Neuronal stem cell (in vitro differentiated cells): ENCODE data around the gene DRD3.

Experiments used
- DNase-seq: peaks from one replicate; pipeline ENCODE4 v3.0.0-alpha.2; 2013; ENCODE audit warnings: low spot score
- H2AFZ ChIP-seq: one replicate; pipeline ENCODE4 v1.6.1; 2013; ENCODE audit warnings: mild to moderate bottlenecking, low read length, inconsistent platforms
- H2AK5ac ChIP-seq: 2 replicates; pipeline ENCODE4 v1.6.1; 2013; ENCODE audit warnings: low read depth, mild to moderate bottlenecking, inconsistent platforms, low read length, moderate library complexity, mixed read lengths
- H2BK120ac ChIP-seq: 2 replicates; pipeline ENCODE4 v1.6.1; 2013; ENCODE audit warnings: low read depth, mild to moderate bottlenecking, inconsistent platforms, low read length, moderate library complexity, mixed read lengths
- H2BK12ac ChIP-seq: one replicate; pipeline ENCODE4 v1.6.1; 2013; ENCODE audit warnings: low read length, inconsistent platforms
- H2BK15ac ChIP-seq: 2 replicates; pipeline ENCODE4 v1.6.1; 2013; ENCODE audit warnings: mild to moderate bottlenecking, low read length, inconsistent platforms, mixed read lengths
- H2BK5ac ChIP-seq: one replicate; pipeline ENCODE4 v1.6.1; 2013; ENCODE audit warnings: inconsistent platforms, mild to moderate bottlenecking, low read length, moderate library complexity
- H3K14ac ChIP-seq: one replicate; pipeline ENCODE4 v1.6.1; 2013; ENCODE audit warnings: low read length, inconsistent platforms
- H3K18ac ChIP-seq: 2 replicates; pipeline ENCODE4 v1.6.1; 2013; ENCODE audit warnings: low read length, inconsistent platforms
- H3K23ac ChIP-seq: 2 replicates; pipeline ENCODE4 v1.6.1; 2013; ENCODE audit warnings: low read depth, mild to moderate bottlenecking, mixed read lengths, low read length, inconsistent platforms; ENCODE audit not compliant: poor library complexity
- H3K27ac ChIP-seq: replicated peaks from 3 replicates; pipeline ENCODE4 v1.5.1; 2013; ENCODE audit warnings: low read length, inconsistent platforms
- H3K27me3 ChIP-seq, 3 experiments: 2 replicates each; pipeline ENCODE4 v1.6.1; 2013; ENCODE audit warnings: low read length in 3 of 3, mild to moderate bottlenecking in 2 of 3, inconsistent platforms in 1 of 3, low read depth in 1 of 3, mixed read lengths in 1 of 3, moderate library complexity in 1 of 3; ENCODE audit not compliant: control insufficient read depth in 3 of 3, insufficient read depth in 3 of 3
- H3K36me3 ChIP-seq, 2 donors: replicated peaks in 1 of 2; 2 replicates each; pipeline ENCODE4 v1.6.1; 2013; ENCODE audit warnings: low read length in 2 of 2; ENCODE audit not compliant: control insufficient read depth in 2 of 2, insufficient read depth in 2 of 2
- H3K4ac ChIP-seq: 2 replicates; pipeline ENCODE4 v1.6.1; 2013; ENCODE audit warnings: inconsistent platforms, mild to moderate bottlenecking, low read length, moderate library complexity
- H3K4me1 ChIP-seq, 2 donors: 1 replicate in 1 of 2; 2 replicates in 1 of 2; pipeline ENCODE4 v1.6.1; 2013; ENCODE audit warnings: low read length in 2 of 2, low read depth in 1 of 2; ENCODE audit not compliant: control insufficient read depth in 2 of 2, insufficient read depth in 1 of 2
- H3K4me2 ChIP-seq: one replicate; pipeline ENCODE4 v1.6.1; 2013; ENCODE audit warnings: mild to moderate bottlenecking, low read length, inconsistent platforms; ENCODE audit not compliant: insufficient read depth, poor library complexity, severe bottlenecking
- H3K4me3 ChIP-seq, 2 donors: 2 replicates each; pipeline ENCODE4 v1.5.1; 2013; ENCODE audit warnings: low read length in 2 of 2, mild to moderate bottlenecking in 2 of 2, inconsistent platforms in 1 of 2, moderate library complexity in 1 of 2
- H3K79me1 ChIP-seq: one replicate; pipeline ENCODE4 v1.6.1; 2013; ENCODE audit warnings: low read depth, mild to moderate bottlenecking, inconsistent platforms, low read length, moderate library complexity
- H3K9ac ChIP-seq: one replicate; pipeline ENCODE4 v1.6.1; 2013; ENCODE audit warnings: mild to moderate bottlenecking, low read depth, low read length, inconsistent platforms; ENCODE audit not compliant: poor library complexity
- H3K9me3 ChIP-seq, 2 donors: replicated peaks in 1 of 2; 2 replicates each; pipeline versions ENCODE3 to v1.6.1; 2013; ENCODE audit warnings: low read length in 2 of 2, mild to moderate bottlenecking in 2 of 2, inconsistent platforms in 1 of 2, low read depth in 1 of 2, mixed read lengths in 1 of 2, moderate library complexity in 1 of 2; ENCODE audit not compliant: control insufficient read depth in 2 of 2, insufficient read depth in 1 of 2
- H4K8ac ChIP-seq: one replicate; pipeline ENCODE4 v1.6.1; 2013; ENCODE audit warnings: low read depth, mild to moderate bottlenecking, inconsistent platforms, low read length, moderate library complexity
- H4K91ac ChIP-seq: one replicate; pipeline ENCODE4 v1.6.1; 2013; ENCODE audit warnings: low read length, low read depth, mild to moderate bottlenecking, inconsistent platforms; ENCODE audit not compliant: poor library complexity
- WGBS, 2 donors: extraction: QIAGEN DNeasy Blood & Tissue Kit; methylation state at CpG; one replicate each; pipeline ENCODE4 v1.1.7; 2013; ENCODE audit warnings: missing lambda C conversion rate in 2 of 2, mixed read lengths in 1 of 2; ENCODE audit not compliant: insufficient read length in 2 of 2, insufficient replicate concordance in 1 of 2; ENCODE audit errors: extremely low coverage in 2 of 2; 5-methylcytosine and 5-hydroxymethylcytosine counted together

DRD3 gene

GRCh38 chr3:114186501-114186900 is 7.6 kb upstream of the DRD3 start:
- Histone ChIP-seq H2BK12ac (no peak overlapping the region), H3K23ac (no peak overlapping the region), H4K91ac (no peak overlapping the region), H3K4me1 (peaks cover 0 to 3% of the 10 kb centered on the region in 2 donors), H2BK120ac (no peak overlapping the region), H3K79me1 (no peaks in the 10 kb centered on the region), H3K27me3 (peaks cover 0 to 3% (median 0%) of the 10 kb centered on the region in 3 experiments), H3K4ac (no peak overlapping the region), H4K8ac (no peak overlapping the region), H3K27ac (no peak overlapping the region), H2AFZ (no peak overlapping the region), H2BK15ac (no peak overlapping the region), H3K9ac (no peak overlapping the region), H3K4me2 (no peak overlapping the region), H3K4me3 (no peak overlapping the region), H3K14ac (no peak overlapping the region), H2AK5ac (no peak overlapping the region), H2BK5ac (no peak overlapping the region), H3K36me3 (no peaks in the 10 kb centered on the region), H3K9me3 (peaks cover 0 to 3% of the 10 kb centered on the region in 2 donors), H3K18ac (no peak overlapping the region)
- no peak for DNase-seq

GRCh38 chr3:114179575-114179974 is 723 bp upstream of the DRD3 start:
- no peak overlapping the region for H3K4me2 ChIP-seq
- no peaks in the 10 kb centered on the region for H3K79me1 ChIP-seq
- no peak overlapping the region for H3K18ac ChIP-seq
- H3K9ac ChIP-seq = no peak overlapping the region
- H2BK12ac ChIP-seq = no peak overlapping the region
- no peaks in the 10 kb centered on the region for H3K4me1 ChIP-seq
- no peaks in the 10 kb centered on the region for H3K36me3 ChIP-seq
- H3K27ac ChIP-seq = no peak overlapping the region
- H3K27me3 ChIP-seq = no peaks in the 10 kb centered on the region
- H2BK5ac ChIP-seq = no peak overlapping the region
- no peak overlapping the region for H4K8ac ChIP-seq
- H2AK5ac ChIP-seq = no peak overlapping the region
- H2AFZ ChIP-seq = no peak overlapping the region
- no peak overlapping the region for H3K23ac ChIP-seq
- H3K14ac ChIP-seq = no peak overlapping the region
- no peak overlapping the region for H2BK15ac ChIP-seq
- H3K4ac ChIP-seq = no peak overlapping the region
- H3K4me3 ChIP-seq = no peak overlapping the region
- H2BK120ac ChIP-seq = no peak overlapping the region
- H3K9me3 ChIP-seq = peaks cover 0 to 2% of the 10 kb centered on the region in 2 donors
- no peak for DNase-seq
- WGBS, 2 donors = no CpG with 5 or more reads among the region's 2 CpGs
- H4K91ac ChIP-seq = no peak overlapping the region

GRCh38 chr3:114176890-114177289 is 2.0 kb downstream of the DRD3 start:
- no peak overlapping the region for H4K8ac ChIP-seq
- no peak overlapping the region for H3K4me2 ChIP-seq
- H4K91ac ChIP-seq = no peak overlapping the region
- no peak overlapping the region for H2BK5ac ChIP-seq
- H2BK12ac ChIP-seq = no peak overlapping the region
- no peaks in the 10 kb centered on the region for H3K4me1 ChIP-seq
- H2AK5ac ChIP-seq = no peak overlapping the region
- H3K9me3 ChIP-seq = no peaks in the 10 kb centered on the region
- H3K14ac ChIP-seq = no peak overlapping the region
- H2BK15ac ChIP-seq = no peak overlapping the region
- no peaks in the 10 kb centered on the region for H3K36me3 ChIP-seq
- H3K27me3 ChIP-seq = no peaks in the 10 kb centered on the region
- no peak overlapping the region for H3K4me3 ChIP-seq
- H3K27ac ChIP-seq = no peak overlapping the region
- DNase-seq = no peak
- H2BK120ac ChIP-seq = no peak overlapping the region
- H3K18ac ChIP-seq = no peak overlapping the region
- H3K4ac ChIP-seq = no peak overlapping the region
- no peak overlapping the region for H2AFZ ChIP-seq
- no peak overlapping the region for H3K9ac ChIP-seq
- no peak overlapping the region for H3K23ac ChIP-seq
- H3K79me1 ChIP-seq = no peaks in the 10 kb centered on the region

- Histone ChIP-seq H3K18ac (no peak overlapping the region), H3K36me3 (no peaks in the 10 kb centered on the region), H3K4me3 (no peak overlapping the region), H3K79me1 (no peaks in the 10 kb centered on the region), H3K27me3 (peaks cover 0 to 3% (median 0%) of the 10 kb centered on the region in 3 experiments), H2AK5ac (no peak overlapping the region), H3K27ac (no peak overlapping the region), H3K14ac (no peak overlapping the region), H2AFZ (no peak overlapping the region), H4K91ac (no peak overlapping the region), H3K4me2 (no peak overlapping the region), H3K23ac (no peak overlapping the region), H2BK5ac (no peak overlapping the region), H2BK15ac (no peak overlapping the region), H2BK12ac (no peak overlapping the region), H2BK120ac (no peak overlapping the region), H3K4ac (no peak overlapping the region), H3K9me3 (no peaks in the 10 kb centered on the region), H4K8ac (no peak overlapping the region), H3K9ac (no peak overlapping the region), H3K4me1 (no peaks in the 10 kb centered on the region)
- no CpG with 5 or more reads among the region's 6 CpGs for WGBS, 2 donors
- DNase-seq = no peak
These were observed 2.4 kb downstream of the DRD3 start for GRCh38 chr3:114176487-114176886.
